HG02798 (cell line): ENCODE results near the gene ADAM17.
"Not testable (repeated sequence)": the region's sequence is repeated elsewhere in the genome, so short reads cannot be mapped to it uniquely, and the experiment has no call there.

Experiments used
- ATAC-seq: cut with Tn5 transposase; IDR thresholded peaks from one replicate; pipeline ENCODE4 v1.9.1; 2021; ENCODE audit warnings: mild to moderate bottlenecking; ENCODE audit not compliant: unreplicated experiment, poor library complexity

Gene ADAM17

GRCh38 chr2:9555297-9556120 lies at the start of gene ADAM17:
ADAM17 (minus strand) TSS chr2:9555830; CDS start chr2:9555605, 225 bp downstream.
- peak; percentile 92 for ATAC-seq

- no peak for ATAC-seq
Observed at GRCh38 chr2:9602412-9602811, 46.8 kb upstream of the ADAM17 start.

- no peak for ATAC-seq
Observed at GRCh38 chr2:9601397-9601796, 45.8 kb upstream of the ADAM17 start.

GRCh38 chr2:9599430-9599829 lies 43.8 kb upstream of the ADAM17 start:
- no peak for ATAC-seq

- no peak for ATAC-seq
Observed at GRCh38 chr2:9596621-9597311, 41.1 kb upstream of the ADAM17 start.

GRCh38 chr2:9595746-9596145 lies 40.1 kb upstream of the ADAM17 start:
- ATAC-seq = no peak

GRCh38 chr2:9595256-9595655 lies 39.6 kb upstream of the ADAM17 start:
- not testable (repeated sequence) for ATAC-seq

- ATAC-seq = no peak
Observed at GRCh38 chr2:9594366-9595054, 38.9 kb upstream of the ADAM17 start.

GRCh38 chr2:9593925-9594324 lies 38.3 kb upstream of the ADAM17 start:
- no peak for ATAC-seq

GRCh38 chr2:9592699-9593098 lies 37.1 kb upstream of the ADAM17 start:
- ATAC-seq = no peak

GRCh38 chr2:9590641-9591040 lies 35.0 kb upstream of the ADAM17 start:
- ATAC-seq = no peak

GRCh38 chr2:9586465-9586864 lies 30.8 kb upstream of the ADAM17 start:
- no peak for ATAC-seq

- no peak for ATAC-seq
Observed at GRCh38 chr2:9585486-9585885, 29.9 kb upstream of the ADAM17 start.

- not testable (repeated sequence) for ATAC-seq
Observed at GRCh38 chr2:9584902-9585301, 29.3 kb upstream of the ADAM17 start.

GRCh38 chr2:9582624-9583023 lies 27.0 kb upstream of the ADAM17 start:
- no peak for ATAC-seq

- no peak for ATAC-seq
Observed at GRCh38 chr2:9578467-9579235, 23.0 kb upstream of the ADAM17 start.

- ATAC-seq = no peak
Observed at GRCh38 chr2:9574331-9574730, 18.7 kb upstream of the ADAM17 start.

GRCh38 chr2:9573840-9574239 lies 18.2 kb upstream of the ADAM17 start:
- no peak for ATAC-seq

- ATAC-seq = no peak
Observed at GRCh38 chr2:9573013-9573720, 17.5 kb upstream of the ADAM17 start.
